H9 (cell line): ENCODE results near the gene DAPK1. TPM values are rescaled to one million over a fixed set of nuclear protein-coding genes. Genes with fewer than 3 reads are reported as not detected.

Experiments used
- DNase-seq: peaks from one replicate; pipeline ENCODE4 v3.0.0-alpha.2; 2017
- H2AFZ ChIP-seq: one replicate; pipeline ENCODE4 v1.6.1; 2013; ENCODE audit warnings: mild to moderate bottlenecking, low read length, control low read depth, moderate library complexity
- H2AK5ac ChIP-seq: 2 replicates; pipeline ENCODE4 v1.6.1; 2013; ENCODE audit warnings: low read length, control low read depth, mixed read lengths; ENCODE audit not compliant: insufficient read length
- H2BK120ac ChIP-seq: one replicate; pipeline ENCODE4 v1.6.1; 2013; ENCODE audit warnings: low read depth, mild to moderate bottlenecking, low read length, control low read depth, inconsistent platforms; ENCODE audit not compliant: poor library complexity, severe bottlenecking
- H2BK12ac ChIP-seq: 2 replicates; pipeline ENCODE4 v1.6.1; 2013; ENCODE audit warnings: low read length, control low read depth, mixed read lengths, low read depth; ENCODE audit not compliant: insufficient read length
- H2BK15ac ChIP-seq: 2 replicates; pipeline ENCODE4 v1.6.1; 2013; ENCODE audit warnings: low read depth, low read length, control low read depth
- H2BK20ac ChIP-seq: one replicate; pipeline ENCODE4 v1.6.1; 2013; ENCODE audit warnings: low read depth, mild to moderate bottlenecking, low read length, control low read depth, inconsistent platforms; ENCODE audit not compliant: poor library complexity, severe bottlenecking
- H2BK5ac ChIP-seq: 2 replicates; pipeline ENCODE4 v1.6.1; 2013; ENCODE audit warnings: low read length, control low read depth, mixed read lengths; ENCODE audit not compliant: insufficient read length
- H3K14ac ChIP-seq: 2 replicates; pipeline ENCODE4 v1.6.1; 2013; ENCODE audit warnings: low read length, control low read depth; ENCODE audit not compliant: insufficient read depth
- H3K18ac ChIP-seq: 2 replicates; pipeline ENCODE4 v1.6.1; 2013; ENCODE audit warnings: low read depth, mild to moderate bottlenecking, mixed read lengths, low read length, control low read depth; ENCODE audit not compliant: insufficient read length
- H3K23ac ChIP-seq: 2 replicates; pipeline ENCODE4 v1.6.1; 2013; ENCODE audit warnings: low read length, control low read depth, mixed read lengths, low read depth; ENCODE audit not compliant: insufficient read length
- H3K23me2 ChIP-seq: 2 replicates; pipeline ENCODE4 v1.6.1; 2013; ENCODE audit warnings: low read depth, mild to moderate bottlenecking, mixed read lengths, low read length, control low read depth; ENCODE audit not compliant: insufficient read length, poor library complexity, severe bottlenecking
- H3K27ac ChIP-seq: 2 replicates; pipeline ENCODE4 v1.5.1; 2013; ENCODE audit warnings: low read length, control low read depth, mixed read lengths, low read depth; ENCODE audit not compliant: insufficient read length
- H3K27me3 ChIP-seq: 2 replicates; pipeline ENCODE4 v1.6.1; 2013; ENCODE audit warnings: low read length, control low read depth, inconsistent platforms; ENCODE audit not compliant: insufficient read depth
- H3K4ac ChIP-seq: 2 replicates; pipeline ENCODE4 v1.6.1; 2013; ENCODE audit warnings: low read depth, mild to moderate bottlenecking, control low read depth, inconsistent platforms, low read length, moderate library complexity
- H3K4me1 ChIP-seq: 2 replicates; pipeline ENCODE4 v1.6.1; 2013; ENCODE audit warnings: low read length, control low read depth, inconsistent platforms; ENCODE audit not compliant: insufficient read depth
- H3K4me2 ChIP-seq: 2 replicates; pipeline ENCODE4 v1.6.1; 2013; ENCODE audit warnings: low read length, control low read depth, mixed read lengths; ENCODE audit not compliant: insufficient read length, insufficient read depth
- H3K56ac ChIP-seq: 2 replicates; pipeline ENCODE4 v1.6.1; 2013; ENCODE audit warnings: low read depth, mild to moderate bottlenecking, mixed read lengths, low read length, control low read depth; ENCODE audit not compliant: insufficient read length
- H3K79me1 ChIP-seq: 2 replicates; pipeline ENCODE4 v1.6.1; 2013; ENCODE audit warnings: low read depth, mild to moderate bottlenecking, moderate library complexity, low read length, control low read depth, inconsistent platforms; ENCODE audit not compliant: insufficient read depth, poor library complexity, severe bottlenecking
- H3K79me2 ChIP-seq: 2 replicates; pipeline ENCODE4 v1.6.1; 2013; ENCODE audit warnings: low read length, control low read depth, inconsistent platforms; ENCODE audit not compliant: insufficient read depth
- H3K9ac ChIP-seq: 2 replicates; pipeline ENCODE4 v1.6.1; 2013; ENCODE audit warnings: low read length, control low read depth, mixed read lengths; ENCODE audit not compliant: insufficient read length; ENCODE audit errors: extremely low read depth
- H3K9me3 ChIP-seq: one replicate; pipeline ENCODE4 v1.6.1; 2013; ENCODE audit warnings: low read depth, low read length, inconsistent platforms; ENCODE audit not compliant: control insufficient read depth
- H3T11ph ChIP-seq: one replicate; pipeline ENCODE4 v1.6.1; 2013; ENCODE audit warnings: mild to moderate bottlenecking, low read length, control low read depth, inconsistent platforms
- H4K20me1 ChIP-seq: one replicate; pipeline ENCODE4 v1.6.1; 2013; ENCODE audit not compliant: control insufficient read depth, insufficient read length, insufficient read depth
- H4K5ac ChIP-seq: 2 replicates; pipeline ENCODE4 v1.6.1; 2013; ENCODE audit warnings: low read depth, mild to moderate bottlenecking, mixed read lengths, low read length, control low read depth; ENCODE audit not compliant: insufficient read length
- H4K8ac ChIP-seq: replicated peaks from 2 replicates; pipeline ENCODE4 v1.6.1; 2013; ENCODE audit warnings: low read length, control low read depth, mixed read lengths, low read depth; ENCODE audit not compliant: insufficient read length
- H4K91ac ChIP-seq: 2 replicates; pipeline ENCODE4 v1.6.1; 2013; ENCODE audit warnings: low read depth, mild to moderate bottlenecking, moderate library complexity, mixed read lengths, low read length, control low read depth; ENCODE audit not compliant: insufficient read length
- H3K27ac Mint-ChIP-seq, 3 experiments: 2 replicates in 2 of 3; 3 replicates in 1 of 3; pipeline ENCODE4 v1.8.0; 2020 to 2021; ENCODE audit warnings: mixed read lengths in 3 of 3, mild to moderate bottlenecking in 1 of 3, moderate library complexity in 1 of 3
- H3K27me3 Mint-ChIP-seq: 2 replicates; pipeline ENCODE4 v1.8.0; 2021; ENCODE audit warnings: low read depth, mild to moderate bottlenecking, moderate library complexity, mixed read lengths
- H3K36me3 Mint-ChIP-seq, 3 experiments: 2 replicates in 2 of 3; 3 replicates in 1 of 3; pipeline ENCODE4 v1.8.0; 2020 to 2021; ENCODE audit warnings: low read depth in 3 of 3, mixed read lengths in 3 of 3; ENCODE audit not compliant: insufficient read depth in 1 of 3
- H3K4me1 Mint-ChIP-seq, 2 experiments: 2 replicates each; pipeline ENCODE4 v1.8.0; 2020; ENCODE audit warnings: mixed read lengths in 2 of 2
- H3K4me3 Mint-ChIP-seq, 2 experiments: 2 replicates in 1 of 2; 3 replicates in 1 of 2; pipeline ENCODE4 v1.8.0; 2020 to 2021; ENCODE audit warnings: mild to moderate bottlenecking in 2 of 2, mixed read lengths in 2 of 2, moderate library complexity in 1 of 2
- H3K9me3 Mint-ChIP-seq, 2 experiments: 2 replicates in 1 of 2; 3 replicates in 1 of 2; pipeline ENCODE4 v1.8.0; 2020; ENCODE audit warnings: mild to moderate bottlenecking in 2 of 2, mixed read lengths in 2 of 2, moderate library complexity in 1 of 2
- WGBS: extraction: QIAGEN DNeasy Blood & Tissue Kit; methylation state at CpG from one replicate; pipeline ENCODE4 v1.1.7; 2013; ENCODE audit warnings: missing lambda C conversion rate, low lambda C conversion rate, mixed read lengths; ENCODE audit not compliant: insufficient read length; ENCODE audit errors: extremely low coverage; 5-methylcytosine and 5-hydroxymethylcytosine counted together
- total RNA-seq: library from RNA; stranded (reverse); gene quantifications from 2 replicates; pipeline ENCODE4 v1.2.1, GENCODE V29; 2021
- TF ChIP-seq, protein P1 (sequence below): fragments of 200-600 bp; sonication (generic); conservative IDR thresholded peaks from 3 replicates; pipeline ENCODE4 v1.8.0; 2021; ENCODE audit warnings: antibody characterized with exemption, mild to moderate bottlenecking

The DAPK1 gene
- total RNA-seq, 1 experiment from 2014 or later: 79.4 TPM

DNA sequence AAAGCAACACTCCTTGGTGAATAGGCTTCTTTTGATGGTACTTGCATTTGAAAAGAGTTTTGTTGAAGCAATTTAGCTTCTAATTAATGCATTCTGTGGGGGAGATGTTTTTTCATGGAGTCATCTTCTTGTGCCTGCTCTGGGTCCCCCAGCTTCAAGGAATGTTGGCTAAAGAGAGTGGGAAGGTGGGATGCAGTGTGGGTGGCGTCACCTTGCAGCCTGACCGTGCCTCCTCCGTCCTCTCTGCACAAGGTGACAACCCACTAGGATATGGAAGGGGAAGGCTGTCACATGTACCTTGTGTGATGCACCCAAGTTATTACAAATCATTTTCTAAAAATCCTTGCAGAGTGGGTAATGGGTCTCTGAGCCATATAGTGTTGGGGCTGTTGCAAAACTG lies 70.7 kb downstream of the DAPK1 start:
- no peak overlapping the region for H3K27ac ChIP-seq
- WGBS: no CpG with 5 or more reads among the region's 3 CpGs
- no peaks in the 10 kb centered on the region for H3K9me3 ChIP-seq
- no peak overlapping the region for H2AK5ac ChIP-seq
- no peak overlapping the region for H4K91ac ChIP-seq
- no peak overlapping the region for H4K5ac ChIP-seq
- TF ChIP-seq, protein P1, sequence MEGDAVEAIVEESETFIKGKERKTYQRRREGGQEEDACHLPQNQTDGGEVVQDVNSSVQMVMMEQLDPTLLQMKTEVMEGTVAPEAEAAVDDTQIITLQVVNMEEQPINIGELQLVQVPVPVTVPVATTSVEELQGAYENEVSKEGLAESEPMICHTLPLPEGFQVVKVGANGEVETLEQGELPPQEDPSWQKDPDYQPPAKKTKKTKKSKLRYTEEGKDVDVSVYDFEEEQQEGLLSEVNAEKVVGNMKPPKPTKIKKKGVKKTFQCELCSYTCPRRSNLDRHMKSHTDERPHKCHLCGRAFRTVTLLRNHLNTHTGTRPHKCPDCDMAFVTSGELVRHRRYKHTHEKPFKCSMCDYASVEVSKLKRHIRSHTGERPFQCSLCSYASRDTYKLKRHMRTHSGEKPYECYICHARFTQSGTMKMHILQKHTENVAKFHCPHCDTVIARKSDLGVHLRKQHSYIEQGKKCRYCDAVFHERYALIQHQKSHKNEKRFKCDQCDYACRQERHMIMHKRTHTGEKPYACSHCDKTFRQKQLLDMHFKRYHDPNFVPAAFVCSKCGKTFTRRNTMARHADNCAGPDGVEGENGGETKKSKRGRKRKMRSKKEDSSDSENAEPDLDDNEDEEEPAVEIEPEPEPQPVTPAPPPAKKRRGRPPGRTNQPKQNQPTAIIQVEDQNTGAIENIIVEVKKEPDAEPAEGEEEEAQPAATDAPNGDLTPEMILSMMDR: no peak
- H3K9ac ChIP-seq: no peak overlapping the region
- no peaks in the 10 kb centered on the region for H4K20me1 ChIP-seq
- no peak overlapping the region for H4K8ac ChIP-seq
- H3K27me3 ChIP-seq: no peaks in the 10 kb centered on the region
- H3T11ph ChIP-seq: no peak overlapping the region
- Mint-ChIP-seq H3K4me3 (no peak overlapping the region; a peak in 1 of 5 replicates), H3K27ac (peak overlapping the region in 2 of 3 experiments; percentile 7 to 32; a peak in 1 of 7 replicates), H3K9me3 (no peaks in the 10 kb centered on the region), H3K36me3 (peaks cover 0 to 9% (median 9%) of the 10 kb centered on the region in 3 experiments; a peak in 4 of 7 replicates), H3K27me3 (no peaks in the 10 kb centered on the region; the same call in 1 of the 2 replicates), H3K4me1 (peaks cover 67 to 75% of the 10 kb centered on the region in 2 experiments)
- no peak overlapping the region for H2BK120ac ChIP-seq
- no peak overlapping the region for H3K23ac ChIP-seq
- no peak overlapping the region for H3K18ac ChIP-seq
- no peak overlapping the region for H2BK12ac ChIP-seq
- H3K79me1 ChIP-seq: peaks cover 3% of the 10 kb centered on the region
- H3K4me1 ChIP-seq: peaks cover 16% of the 10 kb centered on the region; the same call in 1 of the 2 replicates
- no peak for DNase-seq
- no peak overlapping the region for H3K4ac ChIP-seq
- no peak overlapping the region for H2BK20ac ChIP-seq
- H3K14ac ChIP-seq: no peak overlapping the region
- H2AFZ ChIP-seq: no peak overlapping the region
- H3K23me2 ChIP-seq: no peaks in the 10 kb centered on the region
- no peak overlapping the region for H3K4me2 ChIP-seq
- no peak overlapping the region for H3K56ac ChIP-seq
- no peak overlapping the region for H2BK15ac ChIP-seq
- H3K79me2 ChIP-seq: peaks cover 6% of the 10 kb centered on the region; the same call in 1 of the 2 replicates
- no peak overlapping the region for H2BK5ac ChIP-seq
